ENCODE data around the gene ZSWIM3.

ZSWIM3 gene

DNA sequence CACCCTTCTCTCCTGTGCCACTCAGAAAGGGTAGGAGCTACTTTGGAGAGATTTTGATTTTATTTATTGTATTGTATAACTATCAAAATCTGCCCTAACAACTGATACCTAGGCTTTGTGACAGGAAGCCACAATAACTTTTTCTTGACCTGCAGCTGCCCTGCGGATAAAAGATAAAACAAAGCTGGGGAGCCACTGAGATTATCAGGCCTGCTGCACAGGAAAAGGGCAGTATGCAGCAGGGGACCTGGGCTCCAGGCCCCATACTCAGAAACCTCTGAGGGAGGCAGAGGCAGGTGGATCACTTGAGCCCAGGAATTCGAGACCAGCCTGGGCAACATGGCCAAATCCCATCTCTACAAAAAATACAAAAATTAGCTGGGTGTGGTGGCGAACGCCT is 24.8 kb upstream of the ZSWIM3 start:
- no peak overlapping the region for H3K14ac ChIP-seq (ENCODE audit: low read length)
- no peak overlapping the region for H3K27ac ChIP-seq (replicated peaks; ENCODE audit: low read length)
- WGBS, 2 donors (ENCODE audit: extremely low coverage in 2 of 2, insufficient read length in 2 of 2, insufficient replicate concordance in 1 of 2), result no CpG with 5 or more reads among the region's 4 CpGs
- no peak overlapping the region for H3K4ac ChIP-seq (ENCODE audit: low read length)
- H4K8ac ChIP-seq (ENCODE audit: low read depth, low read length), result no peak overlapping the region
- no peak overlapping the region for H3K4me3 ChIP-seq (ENCODE audit: low read length in 2 of 2)
- no peaks in the 10 kb centered on the region for H3K27me3 ChIP-seq (ENCODE audit: control insufficient read depth in 3 of 3, insufficient read depth in 3 of 3, low read depth in 1 of 3, low read length in 3 of 3)
- no peaks in the 10 kb centered on the region for H3K9me3 ChIP-seq (replicated peaks in 1 of 2; ENCODE audit: control insufficient read depth in 2 of 2, insufficient read depth in 1 of 2, low read depth in 1 of 2, low read length in 2 of 2)
- no peak overlapping the region for H3K4me2 ChIP-seq (ENCODE audit: insufficient read depth, low read length, poor library complexity, severe bottlenecking)
- H3K9ac ChIP-seq (ENCODE audit: low read depth, low read length, poor library complexity), result no peak overlapping the region
- no peak overlapping the region for H2BK5ac ChIP-seq (ENCODE audit: low read length)
- no peaks in the 10 kb centered on the region for H3K79me1 ChIP-seq (ENCODE audit: low read depth, low read length)
- peaks cover 0 to 21% of the 10 kb centered on the region in 2 donors for H3K36me3 ChIP-seq (replicated peaks in 1 of 2; ENCODE audit: control insufficient read depth in 2 of 2, insufficient read depth in 2 of 2, low read length in 2 of 2)
- H3K18ac ChIP-seq (ENCODE audit: low read length), result no peak overlapping the region
- no peak overlapping the region for H2AK5ac ChIP-seq (ENCODE audit: low read depth, low read length)
- no peak overlapping the region for H2BK12ac ChIP-seq (ENCODE audit: low read length)
- peaks cover 7 to 12% of the 10 kb centered on the region in 2 donors for H3K4me1 ChIP-seq (ENCODE audit: control insufficient read depth in 2 of 2, insufficient read depth in 1 of 2, low read depth in 1 of 2, low read length in 2 of 2)
- no peak for DNase-seq (ENCODE audit: low spot score)
- H2BK15ac ChIP-seq (ENCODE audit: low read length), result no peak overlapping the region
- H4K91ac ChIP-seq (ENCODE audit: low read depth, low read length, poor library complexity), result no peak overlapping the region
- H2BK120ac ChIP-seq (ENCODE audit: low read depth, low read length), result no peak overlapping the region
- H2AFZ ChIP-seq (ENCODE audit: low read length), result peak overlapping the region; percentile 91
- H3K23ac ChIP-seq (ENCODE audit: low read depth, low read length, poor library complexity), result no peak overlapping the region

DNA sequence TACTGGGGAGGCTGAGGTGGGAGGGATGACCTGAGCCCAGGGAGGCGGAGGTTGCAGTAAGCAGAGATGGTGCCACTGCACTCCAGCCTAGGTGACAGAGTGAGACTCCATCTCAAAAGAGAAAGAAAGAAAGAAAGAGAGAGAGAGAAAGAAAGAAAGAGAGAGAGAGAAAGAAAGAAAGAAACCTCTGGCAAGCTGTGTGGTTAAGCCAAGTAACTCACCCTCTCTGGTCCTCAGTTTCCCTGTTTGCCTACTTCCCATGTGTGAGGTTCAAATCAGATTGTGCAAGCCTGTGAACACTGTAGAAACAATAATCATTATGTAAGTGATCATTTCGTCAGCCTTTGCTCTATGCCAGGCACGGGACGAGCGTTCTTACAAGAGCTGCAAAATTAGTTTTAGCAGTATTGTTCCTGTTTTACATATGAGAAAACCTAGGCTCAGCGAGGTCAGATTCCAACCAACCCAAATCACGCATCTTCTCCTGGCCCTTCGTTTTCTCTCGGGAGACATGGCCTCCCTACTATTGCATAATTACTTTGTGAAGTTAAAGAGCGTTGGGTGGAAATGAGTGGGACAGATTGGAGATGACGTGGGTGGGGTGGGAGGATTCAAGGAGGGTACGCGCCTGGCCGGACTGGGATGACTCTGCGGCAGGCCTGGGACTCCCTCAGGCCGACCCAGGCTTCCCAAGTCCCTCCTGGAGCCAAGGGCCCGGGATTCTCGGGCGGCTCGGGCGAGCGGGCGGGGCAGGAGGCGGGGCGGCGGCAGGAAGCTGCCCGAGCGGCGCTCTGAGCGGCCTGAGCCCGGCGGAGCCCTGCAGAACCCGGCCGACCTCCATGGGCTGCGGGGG is 24.2 kb upstream of the ZSWIM3 start, which contains the start of gene SNX21:
TSS of gene SNX21 (plus strand) at position 770 of the 853 bp plus-strand sequence. CDS start 121 bp downstream, outside the sequence.
- no peak for DNase-seq (ENCODE audit: low spot score)
- H3K4me1 ChIP-seq (ENCODE audit: control insufficient read depth in 2 of 2, insufficient read depth in 1 of 2, low read depth in 1 of 2, low read length in 2 of 2), result peaks cover 7 to 12% of the 10 kb centered on the region in 2 donors

DNA sequence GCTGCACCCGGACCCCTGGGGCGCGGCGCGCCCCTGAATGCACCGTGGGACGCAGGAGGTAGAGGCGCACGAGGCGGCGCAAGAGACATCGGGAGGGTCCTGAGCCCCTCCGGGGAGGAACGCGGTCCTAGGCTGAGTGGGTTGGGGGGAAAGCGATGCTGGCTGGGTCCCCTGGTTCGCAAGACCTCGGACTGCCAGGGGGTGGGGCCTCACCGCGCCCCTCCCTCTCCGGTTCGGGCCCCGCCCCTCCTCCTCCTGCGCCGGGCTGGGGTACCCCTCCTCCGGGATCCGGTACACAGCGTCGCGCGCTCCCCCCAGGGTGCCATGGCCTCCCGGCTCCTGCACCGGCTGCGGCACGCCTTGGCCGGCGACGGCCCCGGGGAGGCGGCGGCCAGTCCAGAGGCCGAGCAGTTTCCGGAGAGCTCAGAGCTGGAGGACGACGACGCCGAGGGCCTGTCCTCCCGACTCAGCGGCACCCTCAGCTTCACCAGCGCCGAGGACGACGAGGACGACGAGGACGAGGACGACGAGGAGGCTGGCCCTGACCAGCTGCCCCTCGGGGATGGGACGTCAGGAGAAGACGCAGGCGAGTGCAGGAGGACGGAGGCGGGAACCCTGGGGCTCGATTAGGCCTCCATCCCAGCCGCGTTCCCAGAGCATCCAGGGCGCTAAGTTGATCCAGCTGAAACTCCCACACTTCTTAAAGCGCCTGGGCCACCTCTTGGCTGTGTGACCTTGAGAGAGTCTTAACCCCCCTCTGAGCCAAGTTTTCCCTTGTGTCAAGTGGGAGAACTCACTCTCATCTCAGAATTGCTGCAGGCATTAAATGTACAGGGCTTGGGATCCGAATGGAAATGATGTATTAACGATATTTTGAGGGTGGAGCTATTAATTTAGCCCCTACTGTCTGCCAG is 23.3 kb upstream of the ZSWIM3 start:
- WGBS, 2 donors (ENCODE audit: extremely low coverage in 2 of 2, insufficient read length in 2 of 2, insufficient replicate concordance in 1 of 2), result no CpG with 5 or more reads among the region's 71 CpGs
- H3K4ac ChIP-seq (ENCODE audit: low read length), result no peak overlapping the region
- no peak overlapping the region for H2BK12ac ChIP-seq (ENCODE audit: low read length)
- peak overlapping the region; percentile 66 for H3K4me2 ChIP-seq (ENCODE audit: insufficient read depth, low read length, poor library complexity, severe bottlenecking)
- no peak overlapping the region for H2BK120ac ChIP-seq (ENCODE audit: low read depth, low read length)
- peak overlapping the region; percentile 72 for H3K27ac ChIP-seq (replicated peaks; ENCODE audit: low read length)
- peak overlapping the region; percentile 94 for H3K18ac ChIP-seq (ENCODE audit: low read length)
- H2BK15ac ChIP-seq (ENCODE audit: low read length), result peak overlapping the region; percentile 32
- H3K36me3 ChIP-seq (replicated peaks in 1 of 2; ENCODE audit: control insufficient read depth in 2 of 2, insufficient read depth in 2 of 2, low read length in 2 of 2), result peaks cover 0 to 21% of the 10 kb centered on the region in 2 donors
- H3K9ac ChIP-seq (ENCODE audit: low read depth, low read length, poor library complexity), result peak overlapping the region; percentile 89
- H2BK5ac ChIP-seq (ENCODE audit: low read length), result peak overlapping the region; percentile 33
- no peak overlapping the region for H4K91ac ChIP-seq (ENCODE audit: low read depth, low read length, poor library complexity)
- no peaks in the 10 kb centered on the region for H3K9me3 ChIP-seq (replicated peaks in 1 of 2; ENCODE audit: control insufficient read depth in 2 of 2, insufficient read depth in 1 of 2, low read depth in 1 of 2, low read length in 2 of 2)
- no peaks in the 10 kb centered on the region for H3K79me1 ChIP-seq (ENCODE audit: low read depth, low read length)
- H3K4me1 ChIP-seq (ENCODE audit: control insufficient read depth in 2 of 2, insufficient read depth in 1 of 2, low read depth in 1 of 2, low read length in 2 of 2), result peaks cover 5 to 8% of the 10 kb centered on the region in 2 donors
- peak overlapping the region; percentile 87 for H3K23ac ChIP-seq (ENCODE audit: low read depth, low read length, poor library complexity)
- DNase-seq (ENCODE audit: low spot score), result peak; percentile 77
- peak overlapping the region; percentile 91 for H2AFZ ChIP-seq (ENCODE audit: low read length)
- no peaks in the 10 kb centered on the region for H3K27me3 ChIP-seq (ENCODE audit: control insufficient read depth in 3 of 3, insufficient read depth in 3 of 3, low read depth in 1 of 3, low read length in 3 of 3)
- peak overlapping the region; percentile 57 for H3K14ac ChIP-seq (ENCODE audit: low read length)
- peak overlapping the region; percentile 69 to 80 for H3K4me3 ChIP-seq (ENCODE audit: low read length in 2 of 2)
- peak overlapping the region; percentile 48 for H2AK5ac ChIP-seq (ENCODE audit: low read depth, low read length)
- H4K8ac ChIP-seq (ENCODE audit: low read depth, low read length), result peak overlapping the region; percentile 19

More for the DNA sequence above, 24.2 kb upstream of the ZSWIM3 start, which contains the start of gene SNX21:
- H2BK12ac ChIP-seq (ENCODE audit: low read length), result no peak within 1 kb of the TSS
- peak within 1 kb of the TSS; percentile 33 for H2BK5ac ChIP-seq (ENCODE audit: low read length)
- peak within 1 kb of the TSS; percentile 57 for H3K14ac ChIP-seq (ENCODE audit: low read length)
- peak within 1 kb of the TSS; percentile 91 for H2AFZ ChIP-seq (ENCODE audit: low read length)
- H3K4me2 ChIP-seq (ENCODE audit: insufficient read depth, low read length, poor library complexity, severe bottlenecking), result peak within 1 kb of the TSS; percentile 66
- peak within 1 kb of the TSS; percentile 89 for H3K9ac ChIP-seq (ENCODE audit: low read depth, low read length, poor library complexity)
- peak within 1 kb of the TSS; percentile 32 for H2BK15ac ChIP-seq (ENCODE audit: low read length)
- peak within 1 kb of the TSS; percentile 69 to 80 for H3K4me3 ChIP-seq (ENCODE audit: low read length in 2 of 2)
- H3K18ac ChIP-seq (ENCODE audit: low read length), result peak within 1 kb of the TSS; percentile 94
- H2AK5ac ChIP-seq (ENCODE audit: low read depth, low read length), result peak within 1 kb of the TSS; percentile 48
- WGBS, 2 donors (ENCODE audit: extremely low coverage in 2 of 2, insufficient read length in 2 of 2, insufficient replicate concordance in 1 of 2), result no CpG with 5 or more reads among the region's 35 CpGs
- H3K23ac ChIP-seq (ENCODE audit: low read depth, low read length, poor library complexity), result peak within 1 kb of the TSS; percentile 87
- H3K79me1 ChIP-seq (ENCODE audit: low read depth, low read length), result no peaks in the 10 kb centered on the region
- peak within 1 kb of the TSS; percentile 19 for H4K8ac ChIP-seq (ENCODE audit: low read depth, low read length)
- no peaks in the 10 kb centered on the region for H3K27me3 ChIP-seq (ENCODE audit: control insufficient read depth in 3 of 3, insufficient read depth in 3 of 3, low read depth in 1 of 3, low read length in 3 of 3)
- no peaks in the 10 kb centered on the region for H3K9me3 ChIP-seq (replicated peaks in 1 of 2; ENCODE audit: control insufficient read depth in 2 of 2, insufficient read depth in 1 of 2, low read depth in 1 of 2, low read length in 2 of 2)
- no peak within 1 kb of the TSS for H3K4ac ChIP-seq (ENCODE audit: low read length)
- peaks cover 0 to 21% of the 10 kb centered on the region in 2 donors for H3K36me3 ChIP-seq (replicated peaks in 1 of 2; ENCODE audit: control insufficient read depth in 2 of 2, insufficient read depth in 2 of 2, low read length in 2 of 2)
- no peak within 1 kb of the TSS for H2BK120ac ChIP-seq (ENCODE audit: low read depth, low read length)
- H3K27ac ChIP-seq (replicated peaks; ENCODE audit: low read length), result peak within 1 kb of the TSS; percentile 72
- H4K91ac ChIP-seq (ENCODE audit: low read depth, low read length, poor library complexity), result no peak within 1 kb of the TSS

Data from neuronal stem cell (in vitro differentiated cells).